K562 (cell line): ENCODE results near the gene TULP4.

Experiments
- CTCF ChIP-seq, 3 experiments: IDR thresholded peaks in 2 of 3; conservative IDR thresholded peaks in 1 of 3; 2 replicates each; pipeline ENCODE4 v1.5.1; 2011 to 2012; ENCODE audit warnings: low read length in 3 of 3, mild to moderate bottlenecking in 3 of 3, control low read depth in 2 of 3, improper control_type of control experiment in 1 of 3, inconsistent platforms in 1 of 3, low read depth in 1 of 3, mixed read lengths in 1 of 3, moderate library complexity in 1 of 3; ENCODE audit not compliant: insufficient read depth in 2 of 3
- FOXP1 ChIP-seq: sonication (generic); formaldehyde crosslinking; IDR thresholded peaks from 2 replicates; pipeline ENCODE4 v1.8.0; 2022; ENCODE audit warnings: mild to moderate bottlenecking, missing genetic modification reagents
- PKNOX1 ChIP-seq: fragments of 450-650 bp; IDR thresholded peaks from 2 replicates; pipeline ENCODE4 v1.6.1; 2016

GRCh38 chr6:158501360-158502262 is 189.3 kb downstream of the TULP4 start:
- TF ChIP-seq CTCF (IDR thresholded peaks at IDR 0.05 in 2 of 3, conservative IDR thresholded peaks at IDR 0.05 in 1 of 3; ENCODE audit: insufficient read depth in 2 of 3, low read depth in 1 of 3, low read length in 3 of 3): no peak
- no peak for TF ChIP-seq FOXP1 (CRISPR knock-in tag)
- no peak for TF ChIP-seq PKNOX1
